Measurements from ENCODE around the gene NPLOC4. TPM values are rescaled to one million over a fixed set of nuclear protein-coding genes. Genes with fewer than 3 reads are reported as not detected.

NPLOC4 gene
- total and polyA plus RNA-seq, 5 experiments from 2014 or later, result 46.3 to 101 (median 57.8) TPM

DNA sequence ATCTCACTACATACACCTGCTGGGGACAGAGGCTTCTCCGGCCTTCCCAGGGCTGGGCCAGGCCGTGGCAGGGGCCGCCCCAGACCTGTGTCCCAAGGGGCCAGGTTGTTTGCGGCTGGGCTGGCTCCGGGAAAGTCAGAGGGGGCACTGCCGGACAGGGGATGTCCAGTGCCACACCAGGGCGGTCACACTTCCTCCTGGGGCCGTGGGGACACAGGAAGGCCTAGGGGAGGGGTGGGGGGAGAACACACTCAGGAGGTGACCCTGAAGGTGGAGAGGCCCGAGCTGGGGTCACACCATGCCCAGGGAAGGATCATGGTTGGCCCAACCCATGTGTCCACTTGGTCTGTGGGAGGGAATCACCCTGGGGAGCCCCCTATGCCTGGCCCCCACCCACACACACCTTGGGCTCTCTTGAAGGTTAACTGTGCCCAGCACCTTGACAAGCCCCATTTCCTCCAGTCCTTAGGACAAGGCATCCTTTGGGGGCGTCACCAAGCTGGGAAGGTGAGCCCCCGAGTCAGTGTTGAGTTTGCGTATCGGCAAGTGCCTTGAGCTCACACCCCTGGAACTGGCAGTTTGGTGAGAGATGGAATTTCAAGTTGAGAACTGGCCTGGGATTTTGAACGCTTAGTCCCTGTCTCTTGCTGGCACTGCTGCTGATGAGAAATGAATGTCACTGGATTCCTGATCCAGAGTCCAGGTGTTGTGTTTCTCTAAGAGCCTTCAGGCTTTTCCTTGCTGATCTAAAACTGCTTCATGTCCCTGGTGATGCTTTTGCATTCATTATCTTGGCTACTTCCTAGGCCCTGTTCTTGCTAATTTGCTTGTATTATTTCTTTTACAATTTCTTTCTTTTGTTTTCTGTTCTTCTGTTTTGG, 116.7 kb downstream of the NPLOC4 start:
- peak overlapping the region in 6 of 10 donors; percentile 1 to 78 (median 34) for H3K27ac Mint-ChIP-seq
- peak overlapping the region in 9 of 10 donors; percentile 3 to 67 (median 48) for H3K4me3 Mint-ChIP-seq
- POLR2A ChIA-PET, result interaction anchor here (0.6 to 3.8 kb wide), 4 partner anchors 11 to 169 kb away, joined by 3 to 33 read pairs (median 18); partner anchors contain the start of gene FAAP100
- no peaks in the 10 kb centered on the region for H3K27me3 Mint-ChIP-seq
- H3K36me3 Mint-ChIP-seq, result no peaks in the 10 kb centered on the region
- no peaks in the 10 kb centered on the region for H3K9me3 Mint-ChIP-seq
- H3K4me1 Mint-ChIP-seq, result peaks cover 5 to 29% (median 22%) of the 10 kb centered on the region in 4 donors
- no peak for ATAC-seq
- peak in 1 of 10 donors; percentile 57 for DNase-seq

DNA sequence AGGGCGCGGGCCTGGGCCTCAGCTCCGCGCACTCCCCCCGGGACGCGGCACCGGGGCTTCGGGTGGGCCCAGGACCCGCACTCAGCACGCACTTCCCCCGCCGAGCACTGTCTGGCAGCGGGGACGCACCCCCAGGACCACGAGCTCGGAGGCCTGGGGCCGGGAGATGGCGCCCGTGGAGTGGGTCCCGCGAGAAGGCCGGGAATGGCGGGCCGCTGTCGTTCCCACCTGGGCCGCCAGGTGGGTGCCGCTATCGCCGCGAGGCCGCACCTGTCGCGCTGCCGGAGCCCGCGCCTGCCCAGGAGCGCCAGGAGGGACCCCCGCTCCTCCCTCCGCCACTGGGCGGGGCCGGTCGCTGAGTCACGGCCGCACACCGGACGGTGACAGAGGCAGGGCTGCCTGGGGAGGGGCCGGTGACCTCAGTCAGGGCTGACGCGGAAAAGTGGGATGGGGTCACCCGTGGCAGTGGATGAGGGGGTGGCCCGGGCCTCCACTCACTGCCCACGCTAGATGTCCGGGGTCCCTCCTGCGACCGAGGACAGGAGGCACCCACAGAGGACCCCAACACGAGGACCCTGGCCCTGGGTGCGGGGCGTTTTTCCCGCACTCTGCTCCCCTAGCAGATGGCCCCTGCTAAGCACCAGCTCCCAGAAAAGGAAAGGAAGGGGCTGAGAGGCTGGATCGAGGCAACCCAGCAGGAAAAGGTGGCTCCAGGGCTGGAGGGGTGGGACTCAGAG, 117.5 kb downstream of the NPLOC4 start:
- H3K27me3 Mint-ChIP-seq, result no peaks in the 10 kb centered on the region
- ATAC-seq (peak; percentile 64 to 78), DNase-seq (peak; percentile 59 to 83 (median 72))
- peak overlapping the region in 6 of 10 donors; percentile 10 to 50 (median 40) for H3K4me3 Mint-ChIP-seq
- no peaks in the 10 kb centered on the region for H3K9me3 Mint-ChIP-seq
- POLR2A ChIA-PET, result interaction anchor here (0.6 to 3.8 kb wide), 8 partner anchors 10 to 82 kb away, joined by 3 to 33 read pairs (median 4); partner anchors contain the start of gene FAAP100
- H3K36me3 Mint-ChIP-seq, result no peaks in the 10 kb centered on the region
- no peak overlapping the region for H3K27ac Mint-ChIP-seq
- H3K4me1 Mint-ChIP-seq, result peaks cover 5 to 32% (median 24%) of the 10 kb centered on the region in 4 donors

DNA sequence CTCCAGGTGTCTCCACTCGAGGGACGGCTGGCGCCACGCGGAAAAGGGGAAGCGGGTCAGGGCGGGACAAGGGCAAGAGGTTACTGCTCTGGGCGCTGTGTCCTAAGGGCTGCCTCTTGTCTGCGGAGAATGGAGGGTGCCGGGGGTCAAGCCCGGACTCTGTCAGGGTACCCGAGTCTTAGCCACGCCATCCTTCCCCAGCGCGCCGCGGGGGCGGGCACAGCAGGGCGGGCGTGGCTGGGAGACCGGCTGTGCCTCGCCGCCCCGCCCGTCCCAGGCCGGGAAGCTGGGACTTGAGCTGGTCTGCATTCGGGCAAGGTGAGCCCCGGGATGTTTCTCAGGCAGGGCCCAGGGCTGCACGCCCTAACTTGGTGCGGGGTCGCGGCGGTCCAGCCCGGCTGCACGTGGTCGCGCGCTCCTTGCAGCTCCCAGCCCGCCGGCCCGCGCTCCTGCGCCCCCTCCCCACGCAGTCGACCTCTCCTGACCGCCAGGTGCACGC, 118.1 kb downstream of the NPLOC4 start:
- Mint-ChIP-seq H3K9me3 (no peaks in the 10 kb centered on the region), H3K4me1 (peaks cover 5 to 32% (median 24%) of the 10 kb centered on the region in 4 donors), H3K27ac (peak overlapping the region in 1 of 10 donors; percentile 20), H3K27me3 (no peaks in the 10 kb centered on the region), H3K4me3 (peak overlapping the region in 7 of 10 donors; percentile 24 to 74 (median 50)), H3K36me3 (no peaks in the 10 kb centered on the region)
- peak; percentile 5 to 6 for ATAC-seq
- POLR2A ChIA-PET, result interaction anchor here (0.7 to 3.8 kb wide), 8 partner anchors 9 to 83 kb away, joined by 3 to 33 read pairs (median 4); partner anchors contain the start of gene FAAP100
- DNase-seq, result peak in 1 of 10 donors; percentile 60

DNA sequence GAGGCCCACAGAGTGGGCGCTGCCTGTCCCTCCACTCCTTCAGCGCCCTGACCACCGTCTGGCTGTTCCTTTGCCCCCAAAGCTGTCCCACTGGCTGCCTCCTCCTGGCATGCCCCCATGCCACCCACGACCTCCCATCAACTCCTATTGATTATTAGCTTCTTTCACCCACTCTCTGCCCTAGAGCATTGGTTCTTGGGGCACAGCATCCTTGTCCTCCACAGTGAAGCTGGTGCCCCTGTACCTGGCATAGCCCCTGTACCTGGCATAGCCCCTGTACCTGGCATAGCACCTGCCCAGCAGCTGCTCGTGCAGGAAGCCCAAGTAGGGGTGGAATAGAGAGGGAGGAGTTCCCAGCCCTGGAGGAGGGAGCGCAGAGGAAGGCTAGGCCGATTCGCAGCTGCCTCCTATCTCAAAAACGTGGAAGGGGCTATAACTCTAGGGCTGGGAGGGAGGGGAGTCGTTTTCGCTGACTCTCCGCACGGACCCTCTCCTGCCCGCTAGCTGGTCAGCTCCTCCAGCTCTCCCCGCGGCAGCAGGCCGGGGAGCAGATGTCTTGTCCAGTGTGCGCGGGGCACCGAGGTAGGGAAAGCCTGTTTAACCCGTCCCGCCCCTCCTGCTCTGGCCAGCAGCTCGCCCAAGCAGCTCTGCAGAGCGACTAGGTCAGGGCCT, 118.7 kb downstream of the NPLOC4 start:
- DNase-seq (peak in 1 of 10 donors; percentile 11), ATAC-seq (no peak)
- Mint-ChIP-seq H3K9me3 (no peaks in the 10 kb centered on the region), H3K4me3 (peak overlapping the region; percentile 36 to 83 (median 71)), H3K27me3 (no peaks in the 10 kb centered on the region), H3K27ac (peak overlapping the region in 8 of 10 donors; percentile 68 to 94 (median 79)), H3K4me1 (peaks cover 7 to 35% (median 27%) of the 10 kb centered on the region in 4 donors), H3K36me3 (no peaks in the 10 kb centered on the region)
- POLR2A ChIA-PET, result interaction anchor here (0.6 to 3.8 kb wide), 7 partner anchors 9 to 1520 kb away, joined by 3 to 33 read pairs (median 5); partner anchors contain the start of gene FAAP100

DNA sequence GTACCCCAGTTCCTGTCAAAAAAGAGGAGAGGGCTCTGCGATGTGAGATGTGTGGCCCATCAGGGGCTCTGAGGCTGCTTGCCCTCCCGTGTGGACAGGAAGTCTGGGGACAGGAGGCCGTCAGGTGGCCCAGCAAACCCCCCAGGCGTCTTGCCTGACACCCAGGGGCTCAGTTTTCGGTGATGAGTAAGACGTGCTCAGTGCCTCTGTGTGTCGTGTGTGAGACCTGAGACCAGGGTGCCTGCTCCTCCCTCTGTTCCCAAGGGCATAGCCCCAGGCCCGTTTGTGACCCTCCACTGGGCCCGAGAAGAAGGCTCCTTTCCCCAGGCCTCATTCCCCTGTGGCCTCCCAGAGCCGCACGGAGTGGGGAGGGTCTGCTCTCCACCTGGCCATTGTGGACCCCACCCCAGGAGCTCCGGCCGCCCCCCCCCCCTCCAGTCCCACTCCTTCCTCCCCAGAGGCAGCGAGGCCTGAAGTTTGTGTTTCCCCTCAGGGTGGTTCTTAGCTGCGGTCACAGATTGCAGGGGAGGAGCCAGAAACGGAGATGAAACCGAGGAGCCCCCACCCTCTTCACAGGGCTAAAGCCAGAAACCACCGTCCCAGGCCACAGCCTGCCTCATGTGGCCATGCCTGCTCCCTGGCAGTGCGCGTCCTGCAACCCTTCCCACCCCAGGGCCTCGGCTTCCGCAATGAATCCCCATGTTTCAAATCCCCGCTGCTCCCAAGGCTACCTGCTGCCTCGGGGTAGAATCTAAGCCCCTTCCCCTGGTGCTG, 119.4 kb downstream of the NPLOC4 start:
- Mint-ChIP-seq H3K9me3 (no peaks in the 10 kb centered on the region), H3K4me3 (peak overlapping the region in 9 of 10 donors; percentile 43 to 83 (median 72)), H3K4me1 (peaks cover 7 to 35% (median 27%) of the 10 kb centered on the region in 4 donors), H3K27me3 (no peaks in the 10 kb centered on the region), H3K27ac (peak overlapping the region in 8 of 10 donors; percentile 68 to 94 (median 82)), H3K36me3 (no peaks in the 10 kb centered on the region)
- ATAC-seq (no peak), DNase-seq (peak in 1 of 10 donors; percentile 66)
- POLR2A ChIA-PET, result interaction anchor here (0.6 to 3.8 kb wide), 8 partner anchors 8 to 1519 kb away, joined by 3 to 33 read pairs (median 5); partner anchors contain the start of gene FAAP100

DNA sequence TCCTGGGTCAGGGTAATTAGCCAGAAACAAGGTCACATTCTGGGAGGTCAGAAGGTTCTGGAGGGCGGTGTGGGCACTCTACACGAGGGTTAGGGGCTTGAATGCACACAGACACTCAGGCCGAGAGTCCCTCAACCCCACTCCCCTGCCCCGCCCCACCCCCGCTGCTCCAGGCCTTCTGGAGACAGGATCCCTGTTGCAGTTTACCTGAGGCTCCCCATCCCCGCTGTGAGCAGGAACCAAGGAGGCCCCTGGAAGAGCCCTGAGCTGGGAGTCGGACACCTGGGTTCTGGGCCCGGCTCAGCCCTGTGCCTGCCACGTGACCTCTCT, 119.9 kb downstream of the NPLOC4 start:
- POLR2A ChIA-PET, result interaction anchor here (2.1 to 10.9 kb wide), 2 partner anchors 31 to 84 kb away, joined by 6 to 176 read pairs; no protein-coding TSS in a partner anchor
- peak overlapping the region in 4 of 10 donors; percentile 55 to 94 (median 82) for H3K27ac Mint-ChIP-seq
- H3K27me3 Mint-ChIP-seq, result no peaks in the 10 kb centered on the region
- H3K4me1 Mint-ChIP-seq, result peaks cover 7 to 36% (median 27%) of the 10 kb centered on the region in 4 donors
- DNase-seq (peak in 1 of 10 donors; percentile 61), ATAC-seq (no peak)
- no peaks in the 10 kb centered on the region for H3K9me3 Mint-ChIP-seq
- peaks cover 0 to 4% (median 3%) of the 10 kb centered on the region in 3 donors for H3K36me3 Mint-ChIP-seq
- peak overlapping the region in 5 of 10 donors; percentile 31 to 89 (median 56) for H3K4me3 Mint-ChIP-seq

DNA sequence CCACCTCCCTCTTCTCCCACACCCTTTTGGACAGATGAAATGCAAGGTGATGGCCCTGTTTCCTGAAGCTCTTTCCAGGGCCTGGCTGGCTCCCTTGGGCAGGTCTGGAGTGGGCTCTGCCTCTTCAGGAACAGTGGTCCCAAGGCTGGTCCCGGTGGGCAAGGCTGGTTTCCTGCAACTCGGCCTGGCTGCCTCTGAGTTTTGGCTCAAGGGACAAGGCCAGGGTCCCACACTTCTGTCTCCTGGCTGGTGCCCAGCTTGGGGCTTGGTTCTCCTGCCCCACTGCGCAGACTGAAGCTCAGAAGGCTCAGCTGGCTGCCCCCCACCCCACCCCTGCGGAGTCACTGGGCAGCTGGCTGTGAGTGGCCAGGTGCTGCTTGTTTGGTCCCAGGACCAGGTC, 120.5 kb downstream of the NPLOC4 start:
- Mint-ChIP-seq H3K4me1 (peaks cover 9 to 42% (median 30%) of the 10 kb centered on the region in 4 donors), H3K4me3 (peak overlapping the region; percentile 8 to 98 (median 88)), H3K27ac (peak overlapping the region in 9 of 10 donors; percentile 17 to 94 (median 87)), H3K36me3 (peaks cover 4 to 9% (median 8%) of the 10 kb centered on the region in 3 donors), H3K27me3 (no peaks in the 10 kb centered on the region), H3K9me3 (peaks cover 0 to 2% (median 0%) of the 10 kb centered on the region in 9 donors)
- DNase-seq (peak in 1 of 10 donors; percentile 55), ATAC-seq (no peak)
- POLR2A ChIA-PET, result interaction anchor here (0.5 to 10.9 kb wide), 7 partner anchors 9 to 167 kb away, joined by 3 to 176 read pairs (median 5); partner anchors contain the start of genes ARL16 and FAAP100

DNA sequence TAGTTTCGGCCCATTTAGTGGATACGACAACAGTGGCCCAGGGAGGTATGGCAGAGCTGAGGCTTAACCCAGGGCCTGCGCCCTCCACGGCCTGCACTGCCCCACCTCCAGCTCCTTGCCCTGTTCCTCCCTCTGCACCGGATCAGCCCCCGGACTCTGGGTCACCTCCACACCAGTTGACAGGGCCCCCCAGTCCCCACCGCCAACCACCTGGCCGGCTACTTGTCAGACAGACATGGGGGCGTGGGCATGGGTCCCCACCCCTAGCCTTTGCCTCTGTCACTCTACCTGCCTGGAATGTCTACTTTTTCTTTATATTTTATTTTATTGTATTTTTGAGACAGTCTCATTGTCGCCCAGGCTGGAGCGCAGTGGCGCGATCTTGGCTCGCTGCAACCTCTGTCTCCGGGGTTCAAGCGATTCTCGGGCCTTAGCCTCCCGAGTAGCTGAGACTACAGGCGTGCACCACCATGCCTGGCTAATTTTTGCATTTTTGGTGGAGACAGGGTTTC, 121.3 kb downstream of the NPLOC4 start:
- POLR2A ChIA-PET, result interaction anchor here (0.5 to 10.9 kb wide), 8 partner anchors 8 to 168 kb away, joined by 3 to 176 read pairs (median 4); partner anchors contain the start of genes ARL16 and FAAP100
- DNase-seq (peak in 4 of 10 donors; percentile 20 to 63 (median 39)), ATAC-seq (no peak)
- H3K9me3 Mint-ChIP-seq, result peaks cover 0 to 2% (median 0%) of the 10 kb centered on the region in 9 donors
- H3K27ac Mint-ChIP-seq, result peak overlapping the region in 9 of 10 donors; percentile 78 to 94 (median 91)
- peaks cover 13 to 18% (median 16%) of the 10 kb centered on the region in 3 donors for H3K36me3 Mint-ChIP-seq
- H3K4me3 Mint-ChIP-seq, result peak overlapping the region; percentile 83 to 98 (median 90)
- peaks cover 16 to 49% (median 36%) of the 10 kb centered on the region in 4 donors for H3K4me1 Mint-ChIP-seq
- H3K27me3 Mint-ChIP-seq, result no peaks in the 10 kb centered on the region

DNA sequence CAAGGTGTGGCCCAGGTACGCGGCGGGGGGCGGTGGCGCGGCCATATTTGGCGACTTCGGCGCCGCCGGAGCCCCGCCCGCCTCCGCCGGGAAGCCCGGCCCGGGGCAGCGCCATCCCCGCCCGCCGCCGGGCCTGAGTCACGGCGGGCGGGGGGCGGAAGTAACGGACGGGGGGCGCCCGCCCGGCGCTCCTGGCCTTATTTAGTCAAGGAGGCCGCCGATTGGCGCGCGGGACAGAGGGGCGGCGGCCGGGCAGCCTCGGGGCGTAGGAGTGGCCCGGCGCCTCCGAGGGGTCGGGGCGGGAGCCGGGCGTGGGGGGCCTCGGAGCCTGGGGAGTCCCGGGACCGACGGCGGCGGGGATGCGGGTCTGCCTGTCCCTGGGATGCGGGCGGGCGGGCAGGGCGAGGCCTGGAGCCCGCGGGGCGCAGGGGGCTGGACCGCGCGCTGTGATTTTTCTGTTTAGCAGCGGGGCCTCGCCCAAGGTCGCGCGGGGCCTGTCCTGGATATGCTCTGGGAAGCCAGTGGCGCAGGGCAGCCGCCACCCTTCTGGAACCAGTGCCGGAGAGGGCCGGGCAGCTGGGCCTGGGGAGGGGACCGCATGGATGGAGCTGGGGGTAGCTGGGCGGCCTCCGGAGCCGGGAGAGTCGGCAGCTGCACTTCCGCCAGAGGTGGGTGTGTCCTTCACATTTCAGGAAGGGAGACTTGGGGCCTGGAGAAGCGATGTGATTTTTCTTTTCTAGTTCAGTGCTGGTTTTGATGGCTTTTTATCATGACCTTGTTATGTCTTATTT, 122.0 kb downstream of the NPLOC4 start:
- no peaks in the 10 kb centered on the region for H3K27me3 Mint-ChIP-seq
- peak overlapping the region in 9 of 10 donors; percentile 78 to 94 (median 91) for H3K27ac Mint-ChIP-seq
- DNase-seq (peak in 9 of 10 donors; percentile 20 to 83 (median 54)), ATAC-seq (peak; percentile 3 to 19)
- peaks cover 20 to 54% (median 42%) of the 10 kb centered on the region in 4 donors for H3K4me1 Mint-ChIP-seq
- peaks cover 19 to 24% (median 23%) of the 10 kb centered on the region in 3 donors for H3K36me3 Mint-ChIP-seq
- POLR2A ChIA-PET, result interaction anchor here (1.2 to 10.9 kb wide), 5 partner anchors 14 to 168 kb away, joined by 3 to 176 read pairs (median 6); partner anchors contain the start of genes ARL16 and FAAP100
- H3K9me3 Mint-ChIP-seq, result peaks cover 0 to 2% (median 0%) of the 10 kb centered on the region in 9 donors
- H3K4me3 Mint-ChIP-seq, result peak overlapping the region; percentile 83 to 98 (median 90)

DNA sequence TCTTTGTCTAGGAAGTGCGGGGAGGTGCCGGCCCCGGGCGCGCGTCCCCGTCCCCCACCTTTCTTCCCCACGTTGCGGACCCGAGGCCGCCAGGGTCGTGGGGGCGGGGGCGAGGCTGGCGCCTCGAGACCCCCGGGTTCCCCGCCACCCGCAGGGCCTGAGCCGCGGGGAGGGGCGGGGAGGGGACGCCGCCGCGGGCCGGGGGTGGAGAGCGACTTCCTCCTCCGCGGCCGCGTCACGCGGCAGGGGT, 122.5 kb downstream of the NPLOC4 start:
- DNase-seq (peak in 1 of 10 donors; percentile 50), ATAC-seq (no peak)
- H3K9me3 Mint-ChIP-seq, result peaks cover 0 to 2% (median 0%) of the 10 kb centered on the region in 9 donors
- POLR2A ChIA-PET, result interaction anchor here (0.8 to 10.9 kb wide), 3 partner anchors 16 to 40 kb away, joined by 3 to 176 read pairs (median 140); partner anchors contain the start of gene FAAP100
- H3K27me3 Mint-ChIP-seq, result no peaks in the 10 kb centered on the region
- H3K4me1 Mint-ChIP-seq, result peaks cover 24 to 59% (median 47%) of the 10 kb centered on the region in 4 donors
- H3K4me3 Mint-ChIP-seq, result peak overlapping the region; percentile 65 to 98 (median 84)
- peaks cover 25 to 30% (median 28%) of the 10 kb centered on the region in 3 donors for H3K36me3 Mint-ChIP-seq
- H3K27ac Mint-ChIP-seq, result peak overlapping the region in 7 of 10 donors; percentile 52 to 94 (median 75)

Data from naive thymus-derived CD8-positive, alpha-beta T cell (primary cell).